ENCODE data around the gene CEP350. TPM values are rescaled to one million over a fixed set of nuclear protein-coding genes. Genes with fewer than 3 reads are reported as not detected.
A peak's percentile ranks its signal among the peaks of the same experiment; 100 is the strongest.

CEP350 gene
- polyA plus RNA-seq, 3 donors = 6.7 to 19.8 (median 9.0) TPM

GRCh38 chr1:180156631-180157091 is 202.1 kb downstream of the CEP350 start:
- peaks cover 0 to 5% of the 10 kb centered on the region in 2 donors for H3K36me3 ChIP-seq (replicated peaks in 1 of 2; ENCODE audit: control insufficient read depth in 1 of 2, insufficient read depth in 2 of 2, low read length in 2 of 2)
- WGBS (ENCODE audit: insufficient coverage) = no CpG with 5 or more reads among the region's 2 CpGs
- H2AFZ ChIP-seq (ENCODE audit: insufficient read depth, low read depth, low read length, poor library complexity, severe bottlenecking) = no peak overlapping the region
- H3K36me3 Mint-ChIP-seq = peaks cover 23 to 28% of the 10 kb centered on the region in 2 donors
- H3K4me3 Mint-ChIP-seq = peak overlapping the region; percentile 78 to 100
- no peaks in the 10 kb centered on the region for H3K27me3 ChIP-seq (ENCODE audit: control insufficient read depth in 2 of 2, insufficient read depth in 2 of 2, low read length in 2 of 2)
- peaks cover 71% of the 10 kb centered on the region for H3K4me1 Mint-ChIP-seq
- H3K27me3 Mint-ChIP-seq (ENCODE audit: low read depth in 3 of 3) = peaks cover 0 to 2% (median 0%) of the 10 kb centered on the region in 3 donors
- peaks cover 57% of the 10 kb centered on the region for H4K20me1 ChIP-seq (ENCODE audit: insufficient read depth, low read length)
- peaks cover 62 to 73% of the 10 kb centered on the region in 2 donors for H3K4me1 ChIP-seq (ENCODE audit: control insufficient read depth in 1 of 2, insufficient read depth in 2 of 2, low read length in 2 of 2)
- intact Hi-C loops (cut with micrococcal nuclease) = loop anchor here in 1 of 2 donors (10.0 kb wide), 1 partner anchor 272 kb away; the partner anchor contains the start of gene TOR1AIP1
- peaks cover 0 to 1% (median 0%) of the 10 kb centered on the region in 7 donors for H3K9me3 Mint-ChIP-seq
- H3K79me2 ChIP-seq (ENCODE audit: insufficient read depth, low read length) = peaks cover 76% of the 10 kb centered on the region
- no peak for TF ChIP-seq CTCF (IDR thresholded peaks at IDR 0.05)
- H3K27ac ChIP-seq (ENCODE audit: low read depth in 1 of 2, low read length in 2 of 2) = peak overlapping the region; percentile 70 to 93
- peak overlapping the region in 1 of 3 experiments; percentile 96 for H3K4me3 ChIP-seq (replicated peaks in 1 of 3; ENCODE audit: low read depth in 2 of 3, low read length in 3 of 3)
- H3K27ac Mint-ChIP-seq = peak overlapping the region; percentile 92 to 98 (median 96)
- peak overlapping the region; percentile 90 for H3K4me2 ChIP-seq (replicated peaks; ENCODE audit: extremely low read depth, low read length, poor library complexity, severe bottlenecking)
- no peaks in the 10 kb centered on the region for H3K9me3 ChIP-seq (replicated peaks in 1 of 2; ENCODE audit: control insufficient read depth in 1 of 2, insufficient read depth in 1 of 2, low read length in 2 of 2)
- no peak overlapping the region for H3K9ac ChIP-seq (ENCODE audit: insufficient read depth, low read length, poor library complexity, severe bottlenecking)
- DNase-seq = peak in 1 of 3 donors; percentile 67

- TF ChIP-seq CTCF (IDR thresholded peaks at IDR 0.05) = no peak
- H3K4me3 Mint-ChIP-seq = peak overlapping the region in 1 of 2 donors; percentile 28
- Histone ChIP-seq H3K27me3 (ENCODE audit: control insufficient read depth in 2 of 2, insufficient read depth in 2 of 2, low read length in 2 of 2) (no peaks in the 10 kb centered on the region), H3K9ac (ENCODE audit: insufficient read depth, low read length, poor library complexity, severe bottlenecking) (no peak overlapping the region), H3K4me3 (replicated peaks in 1 of 3; ENCODE audit: low read depth in 2 of 3, low read length in 3 of 3) (peak overlapping the region in 1 of 3 experiments; percentile 96), H3K36me3 (replicated peaks in 1 of 2; ENCODE audit: control insufficient read depth in 1 of 2, insufficient read depth in 2 of 2, low read length in 2 of 2) (peaks cover 0 to 5% of the 10 kb centered on the region in 2 donors), H3K4me2 (replicated peaks; ENCODE audit: extremely low read depth, low read length, poor library complexity, severe bottlenecking) (peak overlapping the region; percentile 90), H4K20me1 (ENCODE audit: insufficient read depth, low read length) (peaks cover 62% of the 10 kb centered on the region), H3K27ac (ENCODE audit: low read depth in 1 of 2, low read length in 2 of 2) (peak overlapping the region in 1 of 2 donors; percentile 93), H2AFZ (ENCODE audit: insufficient read depth, low read depth, low read length, poor library complexity, severe bottlenecking) (no peak overlapping the region), H3K79me2 (ENCODE audit: insufficient read depth, low read length) (peaks cover 81% of the 10 kb centered on the region), H3K4me1 (ENCODE audit: control insufficient read depth in 1 of 2, insufficient read depth in 2 of 2, low read length in 2 of 2) (peaks cover 59 to 74% of the 10 kb centered on the region in 2 donors), H3K9me3 (replicated peaks in 1 of 2; ENCODE audit: control insufficient read depth in 1 of 2, insufficient read depth in 1 of 2, low read length in 2 of 2) (no peaks in the 10 kb centered on the region)
- WGBS (ENCODE audit: insufficient coverage) = 94% methylated on average over 2 of the region's 4 CpGs
- peak in 1 of 3 donors; percentile 33 for DNase-seq
- intact Hi-C loops (cut with micrococcal nuclease) = loop anchor here in 1 of 2 donors (10.0 kb wide), 1 partner anchor 272 kb away; the partner anchor contains the start of gene TOR1AIP1
- peaks cover 0 to 2% (median 0%) of the 10 kb centered on the region in 3 donors for H3K27me3 Mint-ChIP-seq (ENCODE audit: low read depth in 3 of 3)
- H3K9me3 Mint-ChIP-seq = peaks cover 0 to 1% (median 0%) of the 10 kb centered on the region in 7 donors
- peaks cover 68% of the 10 kb centered on the region for H3K4me1 Mint-ChIP-seq
- peak overlapping the region; percentile 5 to 98 (median 93) for H3K27ac Mint-ChIP-seq
- peaks cover 23 to 28% of the 10 kb centered on the region in 2 donors for H3K36me3 Mint-ChIP-seq
These were observed 202.5 kb downstream of the CEP350 start for GRCh38 chr1:180157108-180157507.

Measured in CD14-positive monocyte (primary cell).